ENCODE results near the gene AARS1.

AARS1 gene

GRCh38 chr16:70304892-70305448 is 15.7 kb upstream of the AARS1 start:
- TF ChIP-seq ZBTB7A (IDR thresholded peaks at IDR 0.05; ENCODE audit: low read depth), result no peak
- TF ChIP-seq CEBPB (IDR thresholded peaks at IDR 0.05), result no peak
- TF ChIP-seq TCF12 (IDR thresholded peaks at IDR 0.05; ENCODE audit: low read depth), result no peak
- no peak for TF ChIP-seq CREB1 (IDR thresholded peaks at IDR 0.05; ENCODE audit: low read depth)
- no peak for TF ChIP-seq TEAD4 (IDR thresholded peaks at IDR 0.05)
- TF ChIP-seq FOXM1 (IDR thresholded peaks at IDR 0.05; ENCODE audit: borderline replicate concordance, low read depth), result no peak
- TF ChIP-seq RAD21 (IDR thresholded peaks at IDR 0.05; ENCODE audit: low read depth), result no peak
- no peak for TF ChIP-seq USF1 (IDR thresholded peaks at IDR 0.05)
- no peak for TF ChIP-seq YY1 (IDR thresholded peaks at IDR 0.05; ENCODE audit: low read depth)
- no peak for TF ChIP-seq TAF1 (IDR thresholded peaks at IDR 0.05; ENCODE audit: low read depth)

- no peak for TF ChIP-seq FOXM1 (IDR thresholded peaks at IDR 0.05; ENCODE audit: borderline replicate concordance, low read depth)
- no peak for TF ChIP-seq RAD21 (IDR thresholded peaks at IDR 0.05; ENCODE audit: low read depth)
- TF ChIP-seq USF1 (IDR thresholded peaks at IDR 0.05), result no peak
These were observed 13.4 kb upstream of the AARS1 start for GRCh38 chr16:70302745-70303144.

- TF ChIP-seq MAX (IDR thresholded peaks at IDR 0.05) (no peak), TCF12 (IDR thresholded peaks at IDR 0.05; ENCODE audit: low read depth) (no peak), NFIC (IDR thresholded peaks at IDR 0.05) (no peak), REST (IDR thresholded peaks at IDR 0.05; ENCODE audit: low read depth) (no peak), CREB1 (IDR thresholded peaks at IDR 0.05; ENCODE audit: low read depth) (no peak), TEAD4 (IDR thresholded peaks at IDR 0.05) (no peak), YY1 (IDR thresholded peaks at IDR 0.05; ENCODE audit: low read depth) (no peak), CEBPB (IDR thresholded peaks at IDR 0.05) (no peak), ZBTB7A (IDR thresholded peaks at IDR 0.05; ENCODE audit: low read depth) (no peak), TAF1 (IDR thresholded peaks at IDR 0.05; ENCODE audit: low read depth) (no peak)
These were observed 11.8 kb upstream of the AARS1 start for GRCh38 chr16:70301121-70301520.

- TF ChIP-seq EGR1 (IDR thresholded peaks at IDR 0.05), result peak; percentile 57; the same call in 1 of the 2 replicates
- TF ChIP-seq USF1 (IDR thresholded peaks at IDR 0.05), result no peak
- peak; percentile 72 for TF ChIP-seq TAF1 (IDR thresholded peaks at IDR 0.05; ENCODE audit: low read depth)
- no peak; the same call in 1 of the 2 replicates for TF ChIP-seq FOXM1 (IDR thresholded peaks at IDR 0.05; ENCODE audit: borderline replicate concordance, low read depth)
- TF ChIP-seq EP300 (IDR thresholded peaks at IDR 0.05; ENCODE audit: borderline replicate concordance), result peak; percentile 29; the same call in 1 of the 2 replicates
- 0 out of 2 replicates have a peak, but pooled peaks have one; percentile 35 for TF ChIP-seq ZBTB7A (IDR thresholded peaks at IDR 0.05; ENCODE audit: low read depth)
- 0 out of 2 replicates have a peak, but pooled peaks have one; percentile 46 for TF ChIP-seq YY1 (IDR thresholded peaks at IDR 0.05; ENCODE audit: low read depth)
- peak; percentile 87 for TF ChIP-seq CREB1 (IDR thresholded peaks at IDR 0.05; ENCODE audit: low read depth)
- no peak for TF ChIP-seq RAD21 (IDR thresholded peaks at IDR 0.05; ENCODE audit: low read depth)
- no peak for TF ChIP-seq NFIC (IDR thresholded peaks at IDR 0.05)
- no peak for TF ChIP-seq REST (IDR thresholded peaks at IDR 0.05; ENCODE audit: low read depth)
- peak; percentile 46; the same call in 1 of the 2 replicates for TF ChIP-seq CEBPB (IDR thresholded peaks at IDR 0.05)
These were observed 10.0 kb upstream of the AARS1 start, which contains the start of gene DDX19B for GRCh38 chr16:70298988-70299938. Gene DDX19B (plus strand): TSS chr16:70299186. CDS start chr16:70299298, 112 bp downstream.

- no peak for TF ChIP-seq FOXM1 (IDR thresholded peaks at IDR 0.05; ENCODE audit: borderline replicate concordance, low read depth)
- no peak for TF ChIP-seq YY1 (IDR thresholded peaks at IDR 0.05; ENCODE audit: low read depth)
- no peak for TF ChIP-seq CREB1 (IDR thresholded peaks at IDR 0.05; ENCODE audit: low read depth)
- TF ChIP-seq REST (IDR thresholded peaks at IDR 0.05; ENCODE audit: low read depth), result no peak
These were observed 6.3 kb upstream of the AARS1 start for GRCh38 chr16:70295634-70296033.

All from Ishikawa (cell line).